ENCODE data around the gene RHBDD2. TPM values are rescaled to one million over a fixed set of nuclear protein-coding genes. Genes with fewer than 3 reads are reported as not detected.
A peak's percentile ranks its signal among the peaks of the same experiment; 100 is the strongest.
"Not testable (repeated sequence)": the region's sequence is repeated elsewhere in the genome, so short reads cannot be mapped to it uniquely, and the experiment has no call there.

The RHBDD2 gene
- total RNA-seq, 1 donor from 2014 or later, result 72.5 TPM

GRCh38 chr7:75869776-75870379, 9.0 kb upstream of the RHBDD2 start:
- H3K27ac ChIP-seq, result no peak overlapping the region
- TF ChIP-seq CTCF (IDR thresholded peaks at IDR 0.05), result no peak
- H3K36me3 ChIP-seq, result no peaks in the 10 kb centered on the region
- no peaks in the 10 kb centered on the region for H3K27me3 ChIP-seq (ENCODE audit: low read depth)
- no peak for ATAC-seq
- H3K4me1 ChIP-seq, result peaks cover 22% of the 10 kb centered on the region
- intact Hi-C loops (cut with DNase I), result loop anchor here (10.0 kb wide), 1 partner anchor 155 kb away; no protein-coding TSS in a partner anchor
- DNase-seq, result no peak
- no peaks in the 10 kb centered on the region for H3K9me3 ChIP-seq
- no peak overlapping the region for H3K4me3 ChIP-seq

- Histone ChIP-seq H3K36me3 (no peaks in the 10 kb centered on the region), H3K27me3 (ENCODE audit: low read depth) (no peaks in the 10 kb centered on the region), H3K9me3 (no peaks in the 10 kb centered on the region), H3K4me3 (no peak overlapping the region), H3K4me1 (peaks cover 22% of the 10 kb centered on the region), H3K27ac (no peak overlapping the region)
- intact Hi-C loops (cut with DNase I), result no loop called here
- no peak for TF ChIP-seq CTCF (IDR thresholded peaks at IDR 0.05)
- ATAC-seq, result no peak
- no peak for DNase-seq
These were observed 8.2 kb upstream of the RHBDD2 start for GRCh38 chr7:75870557-75871161.

GRCh38 chr7:75872073-75872782, 6.6 kb upstream of the RHBDD2 start:
- peak overlapping the region; percentile 40 for H3K27ac ChIP-seq
- DNase-seq (no peak), ATAC-seq (peak; percentile 71 to 85)

GRCh38 chr7:75874180-75874579, 4.7 kb upstream of the RHBDD2 start:
- H3K36me3 ChIP-seq; H3K9me3 ChIP-seq; DNase-seq; H3K4me3 ChIP-seq; H3K27me3 ChIP-seq (ENCODE audit: low read depth); ATAC-seq; H3K27ac ChIP-seq; intact Hi-C loops (cut with DNase I): not testable (repeated sequence)
- peaks cover 24% of the 10 kb centered on the region for H3K4me1 ChIP-seq

More at GRCh38 chr7:75872073-75872782, 6.6 kb upstream of the RHBDD2 start:
- H3K4me3 ChIP-seq, result no peak overlapping the region
- peaks cover 13% of the 10 kb centered on the region for H3K4me1 ChIP-seq
- no peaks in the 10 kb centered on the region for H3K9me3 ChIP-seq
- no peaks in the 10 kb centered on the region for H3K36me3 ChIP-seq
- TF ChIP-seq CTCF (IDR thresholded peaks at IDR 0.05), result no peak
- no peaks in the 10 kb centered on the region for H3K27me3 ChIP-seq (ENCODE audit: low read depth)
- intact Hi-C loops (cut with DNase I), result no loop called here

- peak overlapping the region; percentile 33 for H3K27ac ChIP-seq
- ATAC-seq (no peak), DNase-seq (no peak)
- H3K4me1 ChIP-seq, result peaks cover 34% of the 10 kb centered on the region
- intact Hi-C loops (cut with DNase I), result no loop called here
- no peaks in the 10 kb centered on the region for H3K27me3 ChIP-seq (ENCODE audit: low read depth)
- TF ChIP-seq CTCF (IDR thresholded peaks at IDR 0.05), result no peak
- peaks cover 2% of the 10 kb centered on the region for H3K36me3 ChIP-seq
- no peaks in the 10 kb centered on the region for H3K9me3 ChIP-seq
- no peak overlapping the region for H3K4me3 ChIP-seq
These were observed 3.4 kb upstream of the RHBDD2 start for GRCh38 chr7:75875113-75876080.

Data from lower lobe of right lung (tissue), 2 donors.